GM12891 (cell line): ENCODE results near the gene PLA2G1B.
"Not testable (repeated sequence)": the region's sequence is repeated elsewhere in the genome, so short reads cannot be mapped to it uniquely, and the experiment has no call there.

Experiments
- DNase-seq: peaks from one replicate; pipeline ENCODE4 v3.0.0; 2011; ENCODE audit warnings: low spot score; ENCODE audit not compliant: insufficient read length
- FAIRE-seq: peaks from 2 replicates; lab custom pipeline; 2011; peaks lifted over from hg19 to GRCh38; lab: Jason Lieb, UNC
- PAX5 ChIP-seq: IDR thresholded peaks from 2 replicates; pipeline ENCODE4 v1.6.1; 2011; ENCODE audit warnings: low read length, moderate library complexity, mild to moderate bottlenecking; ENCODE audit not compliant: insufficient read depth, severe bottlenecking
- POLR2A ChIP-seq: IDR thresholded peaks from 2 replicates; pipeline ENCODE4 v1.6.1; 2011; ENCODE audit warnings: low read depth, low read length, control low read depth
- POLR2AphosphoS5 ChIP-seq: IDR thresholded peaks from 2 replicates; pipeline ENCODE4 v1.6.1; 2011; ENCODE audit warnings: low read depth, low read length, control low read depth
- POU2F2 ChIP-seq: IDR thresholded peaks from 2 replicates; pipeline ENCODE4 v1.6.1; 2011; ENCODE audit warnings: low read depth, mild to moderate bottlenecking, control low read depth, low read length, moderate library complexity
- SPI1 ChIP-seq: IDR thresholded peaks from 2 replicates; pipeline ENCODE4 v1.6.1; 2011; ENCODE audit warnings: low read depth, low read length, control low read depth
- TAF1 ChIP-seq: IDR thresholded peaks from 2 replicates; pipeline ENCODE4 v1.6.1; 2011; ENCODE audit warnings: low read depth, low read length, control low read depth

PLA2G1B gene

GRCh38 chr12:120346681-120347080, 19.1 kb upstream of the PLA2G1B start:
- TF ChIP-seq POU2F2, result no peak
- no peak for DNase-seq
- no peak for FAIRE-seq

DNA sequence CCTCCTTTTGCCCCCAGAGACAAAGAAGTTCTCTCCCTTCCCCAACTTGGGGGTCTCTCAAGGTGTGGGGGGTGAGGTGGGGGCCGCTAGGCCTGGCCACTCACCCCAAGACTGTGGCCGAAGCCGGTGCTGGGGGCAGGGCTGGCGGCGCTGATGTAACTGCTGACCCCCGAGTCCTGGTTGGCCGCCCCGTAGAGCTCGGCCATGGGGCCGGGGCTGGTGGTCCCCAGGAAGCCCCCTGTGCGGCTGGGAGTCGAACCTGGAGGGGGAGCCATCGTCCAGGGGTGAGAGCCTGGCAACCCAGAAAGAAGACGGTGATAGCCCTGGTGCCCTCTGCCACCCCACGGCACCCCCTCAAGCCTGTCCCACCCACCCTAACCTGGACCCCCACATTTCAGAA, 18.5 kb upstream of the PLA2G1B start:
- TF ChIP-seq POU2F2 (no peak), POLR2A (no peak), PAX5 (no peak), SPI1 (no peak), TAF1 (no peak), POLR2AphosphoS5 (no peak)
- DNase-seq, result no peak
- FAIRE-seq, result no peak

GRCh38 chr12:120343692-120344091, 16.1 kb upstream of the PLA2G1B start:
- FAIRE-seq (no peak), DNase-seq (no peak)
- TF ChIP-seq TAF1 (no peak), SPI1 (no peak), POU2F2 (no peak), PAX5 (no peak)

- DNase-seq (no peak), FAIRE-seq (no peak)
- no peak for TF ChIP-seq POLR2AphosphoS5
- no peak for TF ChIP-seq TAF1
- TF ChIP-seq POLR2A, result no peak
- no peak for TF ChIP-seq SPI1
- TF ChIP-seq PAX5, result no peak
- TF ChIP-seq POU2F2, result no peak
Observed at GRCh38 chr12:120343039-120343537, 15.5 kb upstream of the PLA2G1B start.

DNA sequence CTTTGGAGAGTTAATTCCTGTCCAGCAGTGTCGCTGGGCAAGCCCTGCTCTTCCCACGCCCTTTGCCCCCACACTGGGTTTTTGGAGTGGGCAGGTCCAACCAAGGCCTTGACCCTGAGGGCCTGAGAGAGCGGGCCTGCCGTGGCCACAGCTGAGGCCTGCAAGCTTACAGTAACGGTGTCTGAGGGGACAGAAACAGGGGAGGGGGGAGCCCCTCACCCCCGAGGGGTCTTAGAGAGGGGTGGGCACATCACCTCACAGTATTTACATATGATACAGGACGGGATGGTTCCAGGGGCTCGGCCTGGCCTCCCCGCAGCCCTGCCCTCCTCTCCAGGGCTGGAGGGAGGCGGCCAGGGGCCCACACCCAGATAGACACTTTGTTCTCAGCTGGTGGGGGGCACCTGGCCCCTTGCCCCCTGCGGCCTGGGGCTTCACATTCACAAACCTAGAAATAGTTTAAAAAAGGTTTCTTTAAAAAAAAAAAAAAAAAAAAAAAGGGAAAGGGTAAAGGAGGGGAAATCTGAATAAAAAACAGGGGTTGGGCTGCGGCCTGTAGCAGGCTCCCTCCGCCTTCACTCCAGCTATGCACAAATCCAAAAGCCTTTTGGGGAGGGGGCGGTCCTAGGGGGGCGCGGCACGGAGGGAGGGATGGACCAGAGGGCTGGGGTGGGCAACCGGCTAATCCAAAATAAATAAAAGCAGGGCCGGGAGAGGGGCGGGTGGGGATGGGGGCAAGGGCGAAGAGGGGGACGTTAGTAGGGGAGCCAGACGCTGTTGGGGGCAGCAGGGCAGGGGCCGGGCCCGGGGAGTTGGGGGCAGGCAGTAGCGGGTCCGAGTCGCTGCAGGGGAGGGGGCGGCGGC, 14.8 kb upstream of the PLA2G1B start:
- FAIRE-seq (no peak), DNase-seq (no peak)
- TF ChIP-seq POLR2AphosphoS5, result no peak
- no peak for TF ChIP-seq SPI1
- TF ChIP-seq POLR2A, result no peak
- TF ChIP-seq PAX5, result no peak

DNA sequence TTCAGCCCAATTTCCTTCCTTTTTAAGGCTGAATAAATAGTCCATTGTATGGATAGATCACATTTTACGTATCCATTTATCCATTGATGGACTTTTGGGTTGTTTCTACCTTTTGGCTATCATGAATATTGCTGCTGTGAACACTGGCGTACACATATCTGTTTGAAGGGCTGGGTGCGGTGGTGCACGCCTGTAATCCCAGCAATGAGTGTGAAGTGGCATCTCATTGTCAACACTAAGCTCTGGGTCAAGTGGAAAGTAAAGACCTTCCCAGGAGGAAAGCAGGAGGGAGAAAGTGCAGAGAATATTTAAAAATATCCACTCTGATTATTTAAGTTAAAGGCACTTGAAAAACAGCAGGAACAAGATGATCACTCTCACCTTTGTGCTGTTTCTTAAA, 11.7 kb upstream of the PLA2G1B start:
- DNase-seq (no peak), FAIRE-seq (no peak)
- no peak for TF ChIP-seq SPI1
- no peak for TF ChIP-seq POLR2AphosphoS5
- no peak for TF ChIP-seq POLR2A
- no peak for TF ChIP-seq PAX5
- TF ChIP-seq POU2F2, result no peak
- TF ChIP-seq TAF1, result no peak

DNA sequence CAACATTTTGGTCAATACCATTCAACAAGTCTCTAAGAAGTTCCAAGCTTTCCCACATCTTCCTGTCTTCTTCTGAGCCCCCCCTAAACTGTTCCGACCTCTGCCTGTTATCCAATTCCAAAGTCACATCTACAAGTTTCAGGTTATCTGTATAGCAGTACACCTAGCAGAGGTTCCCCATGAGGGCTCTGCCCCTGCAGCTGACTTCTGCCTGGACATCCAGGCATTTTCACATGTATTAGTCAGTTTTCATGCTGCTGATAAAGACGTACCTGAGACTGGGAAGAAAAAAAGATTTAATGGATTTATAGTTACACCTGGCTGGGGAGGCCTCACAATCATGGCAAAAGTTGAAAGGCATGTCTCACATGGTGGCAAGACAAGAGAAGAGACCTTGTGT, 10.2 kb upstream of the PLA2G1B start:
- TF ChIP-seq POU2F2, result no peak
- no peak for TF ChIP-seq PAX5
- TF ChIP-seq POLR2A, result no peak
- no peak for TF ChIP-seq TAF1
- no peak for TF ChIP-seq POLR2AphosphoS5
- no peak for TF ChIP-seq SPI1
- no peak for FAIRE-seq
- no peak for DNase-seq

- FAIRE-seq, DNase-seq: not testable (repeated sequence)
Observed at GRCh38 chr12:120336392-120336791, 8.8 kb upstream of the PLA2G1B start.

DNA sequence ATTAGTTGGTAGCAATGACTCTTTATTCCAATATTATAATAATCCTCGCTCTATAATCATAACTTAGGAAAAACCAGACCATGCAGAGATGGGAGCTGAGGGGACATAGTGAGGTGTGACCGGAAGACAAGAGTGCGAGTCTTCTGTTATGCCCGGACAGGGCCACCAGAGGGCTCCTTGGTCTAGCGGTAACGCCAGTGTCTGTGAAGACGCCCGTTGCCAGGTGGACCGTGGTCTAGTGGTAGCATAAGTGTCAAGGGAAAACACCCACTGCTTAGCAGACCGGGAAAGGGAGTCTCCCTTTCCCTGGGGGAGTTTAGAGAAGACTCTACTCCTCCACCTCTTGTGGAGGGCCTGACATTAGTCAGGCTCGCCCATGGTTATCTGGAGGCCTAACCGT, 7.9 kb upstream of the PLA2G1B start:
- peak; percentile 26 for FAIRE-seq
- DNase-seq, result not testable (repeated sequence)

- DNase-seq (no peak), FAIRE-seq (no peak)
- no peak for TF ChIP-seq SPI1
- no peak for TF ChIP-seq POU2F2
- no peak for TF ChIP-seq POLR2A
- TF ChIP-seq POLR2AphosphoS5, result no peak
- no peak for TF ChIP-seq TAF1
- TF ChIP-seq PAX5, result no peak
Observed at GRCh38 chr12:120332523-120332922, 4.9 kb upstream of the PLA2G1B start.

DNA sequence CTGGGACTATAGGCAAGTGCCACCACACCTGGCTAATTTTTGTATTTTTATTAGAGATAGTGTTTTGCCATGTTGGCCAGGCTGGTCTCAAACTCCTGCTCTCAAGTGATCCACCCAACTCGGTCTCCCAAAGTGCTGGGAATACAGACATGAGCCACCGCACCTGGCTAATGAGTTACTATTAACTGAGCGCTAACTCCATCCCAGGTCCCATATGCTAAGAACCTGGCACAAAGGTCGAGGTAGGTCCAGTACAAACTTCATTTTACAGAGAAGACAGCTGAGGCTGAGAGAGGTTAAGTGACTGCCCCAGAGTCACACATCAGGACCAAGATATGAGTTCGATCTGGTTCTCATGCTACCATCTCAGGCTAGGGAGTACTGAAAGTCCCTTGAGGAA, 4.5 kb upstream of the PLA2G1B start:
- DNase-seq (no peak), FAIRE-seq (no peak)
- TF ChIP-seq POLR2A, result no peak
- TF ChIP-seq TAF1, result no peak
- no peak for TF ChIP-seq POU2F2
- no peak for TF ChIP-seq SPI1
- no peak for TF ChIP-seq PAX5
